GM18502 (cell line): ENCODE measurements around the gene FAP.
A peak's percentile ranks its signal among the peaks of the same experiment; 100 is the strongest.

Source experiments
- ATAC-seq: cut with Tn5 transposase; IDR thresholded peaks from one replicate; pipeline ENCODE4 v1.9.1; 2021; ENCODE audit warnings: mild to moderate bottlenecking; ENCODE audit not compliant: unreplicated experiment, poor library complexity

Gene FAP

DNA sequence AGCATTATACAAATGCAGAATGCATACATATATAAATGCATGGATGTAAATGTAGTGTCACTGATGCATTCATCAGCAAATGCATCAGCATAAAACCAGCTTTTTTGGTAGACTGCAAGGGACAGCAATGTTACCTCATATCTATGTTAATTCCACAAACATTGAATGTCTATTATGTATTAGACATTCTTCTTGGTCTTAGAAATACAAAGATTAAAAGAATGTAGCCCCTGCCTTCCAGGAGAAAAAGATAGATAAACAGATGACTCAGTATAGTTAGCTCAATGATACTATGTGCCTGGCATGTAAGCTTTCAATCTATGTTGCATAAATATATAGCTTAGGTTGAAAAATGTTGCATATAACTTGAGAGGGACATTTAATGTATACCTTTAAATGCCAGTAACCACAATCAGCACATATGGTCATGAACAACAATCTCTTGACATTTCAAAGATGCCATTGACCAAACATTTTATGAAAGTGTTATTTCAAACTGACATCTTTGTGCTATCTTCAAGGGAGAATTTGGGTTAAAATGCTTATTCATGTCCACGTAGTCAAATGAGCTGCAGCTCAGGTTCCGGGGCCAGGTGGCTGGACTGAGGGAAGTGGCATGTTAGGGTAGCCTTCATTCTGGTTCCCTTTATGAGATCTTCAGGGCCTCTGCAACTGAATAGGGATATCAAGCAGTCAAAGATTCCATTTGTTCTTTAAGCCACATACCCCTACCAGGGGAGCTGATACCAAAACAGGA is 46.0 kb downstream of the FAP start:
- ATAC-seq, result no peak

GRCh38 chr2:162196638-162197037 is 46.6 kb downstream of the FAP start:
- ATAC-seq, result no peak

DNA sequence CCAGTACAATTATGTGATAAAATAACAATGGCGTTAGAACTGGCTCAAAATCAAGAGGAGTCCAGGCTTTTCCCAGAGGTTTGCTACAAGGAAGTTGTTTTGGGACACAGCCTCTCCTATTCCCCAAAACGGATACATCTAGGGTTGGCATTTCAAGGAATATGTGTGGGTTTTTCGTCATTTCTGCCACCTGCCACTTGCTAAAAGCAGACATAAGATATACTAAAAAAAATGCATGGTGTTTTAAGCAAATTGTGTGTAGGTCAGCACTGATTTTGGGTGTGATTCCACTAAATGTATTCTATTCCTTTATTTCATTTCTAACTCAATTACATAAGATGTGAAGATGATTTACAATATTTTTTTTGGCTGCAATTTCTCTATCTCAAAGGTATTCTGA is 54.8 kb downstream of the FAP start:
- no peak for ATAC-seq

- ATAC-seq, result no peak
Measured at GRCh38 chr2:162185541-162186232, 57.6 kb downstream of the FAP start.

DNA sequence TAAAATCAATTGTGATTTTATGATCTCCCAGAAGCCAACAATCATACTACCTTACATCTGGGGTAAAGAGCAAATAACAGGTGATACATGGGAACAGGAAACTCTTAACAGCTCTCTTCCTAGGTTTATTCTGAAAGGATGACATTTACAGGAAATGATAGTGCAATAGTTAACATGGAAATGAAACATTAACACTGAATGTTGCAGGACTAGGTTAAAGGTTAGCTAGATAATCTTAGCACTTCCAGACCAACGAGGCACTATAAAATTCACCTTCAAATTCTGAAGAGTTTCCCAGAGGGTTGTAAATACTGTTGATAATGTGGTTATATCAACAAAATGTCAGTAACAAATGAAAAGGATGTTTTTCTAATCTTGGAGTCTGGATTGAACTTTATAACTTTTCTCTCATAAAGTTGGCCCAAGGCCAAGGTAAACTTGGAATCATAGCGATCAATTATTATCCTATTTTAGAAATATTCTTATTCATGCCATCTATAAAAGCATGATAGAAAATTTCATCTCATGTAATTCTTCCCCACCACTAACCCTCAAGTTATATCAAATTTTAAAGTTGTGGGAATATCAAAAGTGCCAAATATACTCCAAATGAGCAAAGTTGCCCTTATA is 58.3 kb downstream of the FAP start:
- no peak for ATAC-seq

DNA sequence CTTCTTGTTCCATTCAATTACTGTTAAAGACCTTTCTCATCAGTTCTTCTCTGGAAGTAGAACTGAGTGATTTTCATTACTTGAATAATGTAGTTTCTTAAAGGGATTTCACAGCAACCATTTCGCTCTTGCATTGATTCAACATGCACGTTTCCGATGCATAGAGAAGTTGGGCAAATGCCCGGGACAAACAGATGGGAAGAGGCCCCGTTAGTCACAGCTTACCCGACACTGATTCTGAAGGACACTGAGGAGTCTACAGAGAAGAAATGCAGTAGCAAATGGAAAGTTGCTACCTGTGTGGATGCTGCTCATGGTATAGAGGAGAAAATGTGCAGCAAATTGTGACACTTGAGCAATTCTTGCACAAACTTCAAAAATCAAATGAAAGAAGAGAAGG is 58.9 kb downstream of the FAP start:
- no peak for ATAC-seq

DNA sequence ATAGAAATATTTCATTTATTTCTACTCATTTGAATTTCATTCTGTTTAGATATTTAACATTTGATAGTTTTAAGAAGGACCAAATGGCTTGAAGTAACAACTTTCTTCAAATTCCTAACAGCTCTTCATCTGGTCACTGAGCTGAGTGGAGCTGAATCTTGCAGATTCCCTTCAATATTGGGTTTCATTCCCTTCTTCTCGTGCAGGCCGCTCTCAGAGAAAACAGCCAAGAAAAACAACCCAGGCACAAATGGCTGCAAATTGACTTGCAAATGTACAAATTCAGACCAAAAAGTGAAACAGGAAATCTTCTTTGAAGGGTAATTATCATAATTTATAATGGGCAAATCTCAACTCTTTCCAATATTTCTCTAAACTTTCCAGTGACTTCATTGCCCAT is 60.9 kb downstream of the FAP start:
- no peak for ATAC-seq

- no peak for ATAC-seq
Measured at GRCh38 chr2:162177301-162177700, 65.9 kb downstream of the FAP start.

- no peak for ATAC-seq
Measured at GRCh38 chr2:162175714-162176113, 67.5 kb downstream of the FAP start.

GRCh38 chr2:162174746-162175145 is 68.5 kb downstream of the FAP start:
- no peak for ATAC-seq

DNA sequence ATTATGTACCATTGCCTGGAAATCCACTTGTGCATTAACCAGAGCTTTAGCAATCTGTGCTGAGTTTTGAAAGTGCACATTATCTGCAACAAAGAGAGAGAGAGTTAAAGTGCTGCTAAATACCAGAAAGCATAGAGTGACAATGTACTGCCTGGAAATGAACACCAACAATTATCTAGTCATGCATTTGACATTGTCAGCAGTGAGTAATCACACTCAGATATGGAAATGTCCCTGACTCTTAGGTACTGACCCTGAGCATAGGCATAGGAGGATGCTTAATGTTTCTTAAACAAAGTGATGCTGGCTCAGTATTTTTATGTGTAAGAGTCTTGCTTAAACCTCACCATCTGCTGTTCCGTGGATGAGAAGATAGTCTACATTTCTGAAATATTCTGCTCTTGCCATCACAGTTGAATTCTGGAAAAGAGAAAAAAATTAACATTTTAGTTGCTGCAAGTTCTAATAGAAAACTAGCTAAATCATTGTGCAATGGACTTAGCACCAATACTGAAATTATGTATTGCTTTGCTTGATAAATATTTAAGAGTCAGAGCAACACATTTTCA is 70.4 kb downstream of the FAP start:
- no peak for ATAC-seq

DNA sequence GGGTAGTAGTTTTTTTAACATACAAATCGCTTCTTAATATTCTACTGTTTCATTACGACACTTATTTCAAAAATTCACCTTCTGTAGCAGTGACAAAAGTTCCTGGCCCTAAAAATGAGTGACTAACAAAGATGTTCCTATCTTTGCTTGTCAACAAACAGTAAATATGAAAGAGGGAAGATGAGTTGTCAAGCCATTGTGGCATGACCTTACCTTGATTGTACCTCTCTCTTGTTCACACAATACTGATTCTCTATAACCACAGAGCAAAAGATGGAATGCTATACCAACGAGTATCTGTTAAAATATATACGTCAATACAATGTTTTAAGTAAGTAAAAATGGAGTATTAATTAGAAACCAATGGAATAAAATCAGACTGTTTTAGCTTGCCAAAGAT is 76.5 kb downstream of the FAP start:
- no peak for ATAC-seq

GRCh38 chr2:162166174-162166573 is 77.1 kb downstream of the FAP start:
- no peak for ATAC-seq

- ATAC-seq, result no peak
Measured at GRCh38 chr2:162164802-162165201, 78.4 kb downstream of the FAP start.

- ATAC-seq, result no peak
Measured at GRCh38 chr2:162159446-162159845, 83.8 kb downstream of the FAP start.

- no peak for ATAC-seq
Measured at GRCh38 chr2:162156149-162156548, 87.1 kb downstream of the FAP start.

DNA sequence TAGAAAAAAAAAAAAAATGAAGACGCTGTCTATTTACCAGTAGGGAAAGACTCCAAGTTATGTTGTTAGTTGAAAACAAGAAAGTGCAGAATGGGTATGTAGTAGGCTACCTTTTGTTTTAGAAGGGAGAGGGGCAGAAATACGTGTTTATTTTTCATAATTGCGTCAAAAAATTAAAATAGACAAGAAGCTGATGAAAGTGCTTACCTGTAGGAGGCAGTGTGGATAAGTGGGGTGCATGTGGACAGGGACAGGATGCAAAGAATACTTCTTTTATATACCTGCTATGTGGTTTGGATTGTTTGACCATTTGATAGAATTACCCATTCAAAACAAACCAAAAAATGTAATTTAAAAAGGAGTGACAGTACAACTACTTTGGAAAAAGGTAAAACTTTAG is 88.2 kb downstream of the FAP start:
- no peak for ATAC-seq

DNA sequence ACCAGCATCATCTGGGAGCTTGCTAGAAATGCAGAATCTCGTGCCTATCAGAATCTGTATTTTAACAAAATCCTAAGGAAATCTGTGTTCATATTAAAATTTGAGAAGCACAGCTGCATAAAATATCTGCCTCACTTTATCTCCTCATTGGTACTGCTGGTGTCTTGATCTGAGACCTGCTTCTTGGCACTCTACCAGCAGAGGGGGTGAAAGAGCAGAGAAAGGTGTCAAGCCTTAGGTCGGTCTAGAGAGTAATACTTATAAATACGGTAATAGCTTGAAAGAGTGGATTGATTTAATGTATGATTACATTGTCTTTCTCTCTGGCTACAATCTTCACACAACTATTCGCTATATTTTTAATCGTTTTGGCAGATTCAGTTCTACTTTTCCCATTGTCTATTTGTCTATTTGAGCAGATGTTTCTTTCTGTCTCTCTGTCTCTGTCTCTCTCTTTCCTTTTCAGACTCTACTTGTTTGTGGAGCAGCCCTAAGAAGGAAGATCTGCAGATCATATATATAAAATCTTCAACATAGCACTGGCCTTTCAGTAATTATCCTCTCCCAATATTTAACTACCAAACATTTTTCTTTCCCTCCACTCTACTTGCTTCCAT is 89.5 kb downstream of the FAP start:
- peak; percentile 98 for ATAC-seq

GRCh38 chr2:162152147-162152546 is 91.1 kb downstream of the FAP start, which contains the start of gene GCG:
Gene GCG (minus strand): TSS chr2:162152247. CDS start chr2:162149178, 3,069 bp downstream.
- ATAC-seq, result no peak

GRCh38 chr2:162149940-162150339 is 93.3 kb downstream of the FAP start:
- no peak for ATAC-seq

DNA sequence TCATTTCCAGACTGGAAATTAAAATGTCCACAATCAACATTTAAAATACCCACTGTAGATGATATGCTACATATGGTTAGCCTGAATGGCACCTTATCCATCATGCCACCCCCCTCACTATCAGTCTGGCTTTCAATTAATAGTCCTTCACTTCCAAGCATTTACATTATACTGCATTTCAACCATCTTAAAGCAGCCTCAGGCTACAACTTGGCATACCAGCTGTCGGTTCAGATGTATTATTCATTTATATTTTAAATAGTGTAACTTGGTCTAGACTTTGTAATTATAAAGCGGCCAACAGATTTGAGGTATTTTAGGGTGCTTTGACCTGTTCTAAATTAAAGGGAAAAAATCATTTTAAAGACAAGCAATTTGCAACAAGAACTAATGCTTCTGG is 93.8 kb downstream of the FAP start:
- no peak for ATAC-seq
